ENCODE data around the gene NALCN.

NALCN gene

DNA sequence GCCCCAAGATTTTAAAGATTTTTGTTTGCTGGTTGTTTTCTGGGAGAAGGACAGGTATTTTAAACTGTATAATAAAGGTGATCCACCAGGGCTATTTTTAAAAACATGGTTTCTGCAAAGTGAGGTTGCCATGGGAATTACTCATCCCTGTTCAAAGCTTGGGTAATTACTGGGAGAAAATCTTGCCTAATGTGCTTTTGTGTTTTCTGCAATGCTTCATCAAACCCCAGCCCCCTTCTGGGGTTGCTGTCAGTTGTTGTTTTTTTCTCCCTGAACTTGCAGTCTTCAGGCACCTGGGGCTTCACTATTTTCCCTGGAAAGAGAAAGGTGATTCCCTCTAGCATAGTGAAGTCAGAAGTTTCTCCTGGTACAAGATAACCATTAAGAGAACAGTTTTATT is 277.2 kb downstream of the NALCN start:
- TF ChIP-seq, protein P1, sequence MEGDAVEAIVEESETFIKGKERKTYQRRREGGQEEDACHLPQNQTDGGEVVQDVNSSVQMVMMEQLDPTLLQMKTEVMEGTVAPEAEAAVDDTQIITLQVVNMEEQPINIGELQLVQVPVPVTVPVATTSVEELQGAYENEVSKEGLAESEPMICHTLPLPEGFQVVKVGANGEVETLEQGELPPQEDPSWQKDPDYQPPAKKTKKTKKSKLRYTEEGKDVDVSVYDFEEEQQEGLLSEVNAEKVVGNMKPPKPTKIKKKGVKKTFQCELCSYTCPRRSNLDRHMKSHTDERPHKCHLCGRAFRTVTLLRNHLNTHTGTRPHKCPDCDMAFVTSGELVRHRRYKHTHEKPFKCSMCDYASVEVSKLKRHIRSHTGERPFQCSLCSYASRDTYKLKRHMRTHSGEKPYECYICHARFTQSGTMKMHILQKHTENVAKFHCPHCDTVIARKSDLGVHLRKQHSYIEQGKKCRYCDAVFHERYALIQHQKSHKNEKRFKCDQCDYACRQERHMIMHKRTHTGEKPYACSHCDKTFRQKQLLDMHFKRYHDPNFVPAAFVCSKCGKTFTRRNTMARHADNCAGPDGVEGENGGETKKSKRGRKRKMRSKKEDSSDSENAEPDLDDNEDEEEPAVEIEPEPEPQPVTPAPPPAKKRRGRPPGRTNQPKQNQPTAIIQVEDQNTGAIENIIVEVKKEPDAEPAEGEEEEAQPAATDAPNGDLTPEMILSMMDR (IDR thresholded peaks at IDR 0.05; ENCODE audit: insufficient read depth, low read length, poor library complexity, severe bottlenecking): no peak
- Histone ChIP-seq H3K4me3 (replicated peaks; ENCODE audit: low read depth, low read length) (no peak overlapping the region), H3K36me3 (ENCODE audit: control insufficient read depth, insufficient read depth, low read length) (no peaks in the 10 kb centered on the region), H3K27me3 (replicated peaks; ENCODE audit: control insufficient read depth, insufficient read depth, low read length) (no peaks in the 10 kb centered on the region)
- DNase-seq (ENCODE audit: extremely low read depth, insufficient read length): no peak

DNA sequence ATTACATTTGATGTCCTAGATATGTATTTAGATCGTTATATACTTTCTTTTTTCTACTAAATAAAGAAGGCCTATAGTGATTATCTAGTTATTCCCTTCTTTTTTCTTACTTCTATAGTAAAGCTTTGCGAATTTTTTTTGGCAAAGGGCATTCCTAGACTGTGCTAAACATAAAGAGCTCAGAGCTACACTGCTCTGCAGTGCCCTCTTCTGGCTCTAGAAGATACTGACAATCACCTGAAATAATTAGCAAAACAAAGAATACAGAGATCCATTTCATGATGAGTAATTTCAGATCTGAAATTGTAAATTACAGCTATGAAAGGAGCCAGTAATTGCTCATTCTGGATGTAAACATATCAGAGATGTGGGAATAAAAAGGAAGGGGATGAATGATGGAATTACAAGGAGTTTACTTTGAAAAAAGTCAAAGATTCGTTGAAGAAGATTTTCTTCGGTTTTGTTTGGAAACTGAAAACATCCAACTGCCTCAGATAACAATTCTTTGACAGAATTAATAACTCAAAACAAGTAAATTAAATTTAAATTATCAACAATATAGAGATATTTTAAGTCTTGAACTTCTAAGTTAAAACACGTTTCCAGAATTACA is 288.5 kb downstream of the NALCN start:
- H3K36me3 ChIP-seq (ENCODE audit: control insufficient read depth, insufficient read depth, low read length): no peaks in the 10 kb centered on the region
- no peak overlapping the region for H3K4me3 ChIP-seq (replicated peaks; ENCODE audit: low read depth, low read length)
- TF ChIP-seq, protein P1 (IDR thresholded peaks at IDR 0.05; ENCODE audit: insufficient read depth, low read length, poor library complexity, severe bottlenecking): peak; percentile 80
- DNase-seq (ENCODE audit: extremely low read depth, insufficient read length): no peak
- no peaks in the 10 kb centered on the region for H3K27me3 ChIP-seq (replicated peaks; ENCODE audit: control insufficient read depth, insufficient read depth, low read length)

DNA sequence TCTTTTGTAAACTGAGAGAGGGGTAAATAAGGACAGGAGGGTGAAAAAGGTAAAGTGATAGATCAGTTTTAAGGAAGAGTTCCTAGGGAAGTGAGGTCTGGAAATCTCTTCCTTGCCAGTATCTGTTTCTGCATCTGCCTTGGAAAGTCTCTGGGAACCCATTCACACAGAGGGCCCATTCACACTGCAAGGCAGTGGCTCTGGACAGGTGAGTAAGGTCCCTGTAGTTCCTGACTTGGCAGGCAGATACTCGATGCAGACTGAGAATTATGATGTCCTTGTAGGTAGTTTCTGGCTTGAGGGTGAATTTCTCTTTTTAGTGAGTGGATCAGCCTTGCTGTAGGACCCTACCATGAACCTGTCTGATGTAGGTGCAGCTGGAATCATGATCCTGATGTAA is 293.3 kb downstream of the NALCN start:
- Histone ChIP-seq H3K36me3 (ENCODE audit: control insufficient read depth, insufficient read depth, low read length) (no peaks in the 10 kb centered on the region), H3K4me3 (replicated peaks; ENCODE audit: low read depth, low read length) (no peak overlapping the region), H3K27me3 (replicated peaks; ENCODE audit: control insufficient read depth, insufficient read depth, low read length) (no peaks in the 10 kb centered on the region)
- TF ChIP-seq, protein P1 (IDR thresholded peaks at IDR 0.05; ENCODE audit: insufficient read depth, low read length, poor library complexity, severe bottlenecking): no peak
- DNase-seq (ENCODE audit: extremely low read depth, insufficient read length): no peak

DNA sequence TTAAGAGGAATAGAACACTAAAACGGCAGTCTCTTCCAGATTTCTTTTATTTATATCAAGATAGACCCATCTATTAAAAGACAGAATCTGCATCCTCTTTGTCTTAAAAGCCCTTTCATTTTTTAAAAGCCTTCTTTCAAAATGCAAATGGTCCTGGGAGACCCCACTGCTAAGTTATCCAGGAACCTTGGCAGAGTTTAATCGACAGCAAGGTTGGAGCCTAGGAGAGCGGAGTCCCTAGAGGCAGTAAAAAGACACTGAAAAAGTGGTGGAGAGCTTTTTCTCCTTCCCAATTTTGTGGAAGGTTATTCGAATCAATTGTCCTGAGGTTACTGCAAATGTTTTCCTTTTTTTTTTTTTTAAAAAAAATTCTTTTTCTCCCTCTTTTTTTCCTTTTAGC is 294.7 kb downstream of the NALCN start:
- Histone ChIP-seq H3K4me3 (replicated peaks; ENCODE audit: low read depth, low read length) (no peak overlapping the region), H3K27me3 (replicated peaks; ENCODE audit: control insufficient read depth, insufficient read depth, low read length) (no peaks in the 10 kb centered on the region), H3K36me3 (ENCODE audit: control insufficient read depth, insufficient read depth, low read length) (no peaks in the 10 kb centered on the region)
- no peak for DNase-seq (ENCODE audit: extremely low read depth, insufficient read length)
- TF ChIP-seq, protein P1 (IDR thresholded peaks at IDR 0.05; ENCODE audit: insufficient read depth, low read length, poor library complexity, severe bottlenecking): no peak

DNA sequence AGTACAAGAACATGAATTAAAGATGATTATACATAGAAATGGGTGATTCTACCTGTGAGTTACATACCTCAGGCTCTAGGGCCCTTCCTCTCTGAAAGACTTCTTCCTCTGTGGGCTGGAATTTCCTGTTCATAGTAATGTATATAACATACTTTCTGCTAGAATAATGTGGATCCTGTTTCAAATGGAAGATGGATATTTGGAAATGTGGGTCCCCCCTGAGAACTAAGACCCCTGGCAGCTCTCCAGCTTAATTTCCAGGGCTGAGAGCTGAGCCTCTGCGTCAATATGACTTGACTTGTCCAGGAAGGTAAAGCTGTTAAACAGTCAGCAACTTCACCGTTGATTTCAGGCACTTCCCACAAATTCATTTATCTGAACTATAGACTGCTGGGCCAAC is 296.3 kb downstream of the NALCN start:
- TF ChIP-seq, protein P1 (IDR thresholded peaks at IDR 0.05; ENCODE audit: insufficient read depth, low read length, poor library complexity, severe bottlenecking): no peak
- Histone ChIP-seq H3K4me3 (replicated peaks; ENCODE audit: low read depth, low read length) (no peak overlapping the region), H3K27me3 (replicated peaks; ENCODE audit: control insufficient read depth, insufficient read depth, low read length) (no peaks in the 10 kb centered on the region), H3K36me3 (ENCODE audit: control insufficient read depth, insufficient read depth, low read length) (no peaks in the 10 kb centered on the region)
- DNase-seq (ENCODE audit: extremely low read depth, insufficient read length): no peak

DNA sequence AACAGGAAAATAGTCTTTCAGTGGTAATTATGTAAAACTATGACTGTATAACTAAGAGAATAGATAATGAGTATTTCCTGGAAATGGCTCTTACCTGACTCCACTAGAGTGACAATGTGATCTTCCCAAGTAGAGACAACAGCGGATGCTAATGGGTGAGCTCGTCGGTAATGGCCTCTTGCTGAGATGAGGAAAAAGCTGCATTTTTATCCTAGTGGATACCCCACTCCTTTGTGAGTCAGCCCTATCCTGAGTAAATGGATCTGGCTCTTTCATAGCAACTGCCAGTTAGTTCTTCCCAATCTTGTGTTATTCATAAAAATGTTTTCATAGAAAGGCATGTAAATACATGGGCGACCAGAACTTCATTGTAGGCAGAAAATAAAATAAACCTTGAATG is 299.5 kb downstream of the NALCN start:
- TF ChIP-seq, protein P1 (IDR thresholded peaks at IDR 0.05; ENCODE audit: insufficient read depth, low read length, poor library complexity, severe bottlenecking): no peak
- H3K4me3 ChIP-seq (replicated peaks; ENCODE audit: low read depth, low read length): no peak overlapping the region
- no peaks in the 10 kb centered on the region for H3K27me3 ChIP-seq (replicated peaks; ENCODE audit: control insufficient read depth, insufficient read depth, low read length)

More for the DNA sequence above, 299.5 kb downstream of the NALCN start:
- no peak for DNase-seq (ENCODE audit: extremely low read depth, insufficient read length)
- no peaks in the 10 kb centered on the region for H3K36me3 ChIP-seq (ENCODE audit: control insufficient read depth, insufficient read depth, low read length)
